A549 (cell line): ENCODE data around the gene SPSB4.

Source experiments
- PBX3 ChIP-seq: IDR thresholded peaks from 2 replicates; pipeline ENCODE4 v1.6.1; 2012
- SREBF2 ChIP-seq: fragments of 450-650 bp; IDR thresholded peaks from 2 replicates; pipeline ENCODE4 v1.6.1; 2014; ENCODE audit warnings: mild to moderate bottlenecking, moderate library complexity

DNA sequence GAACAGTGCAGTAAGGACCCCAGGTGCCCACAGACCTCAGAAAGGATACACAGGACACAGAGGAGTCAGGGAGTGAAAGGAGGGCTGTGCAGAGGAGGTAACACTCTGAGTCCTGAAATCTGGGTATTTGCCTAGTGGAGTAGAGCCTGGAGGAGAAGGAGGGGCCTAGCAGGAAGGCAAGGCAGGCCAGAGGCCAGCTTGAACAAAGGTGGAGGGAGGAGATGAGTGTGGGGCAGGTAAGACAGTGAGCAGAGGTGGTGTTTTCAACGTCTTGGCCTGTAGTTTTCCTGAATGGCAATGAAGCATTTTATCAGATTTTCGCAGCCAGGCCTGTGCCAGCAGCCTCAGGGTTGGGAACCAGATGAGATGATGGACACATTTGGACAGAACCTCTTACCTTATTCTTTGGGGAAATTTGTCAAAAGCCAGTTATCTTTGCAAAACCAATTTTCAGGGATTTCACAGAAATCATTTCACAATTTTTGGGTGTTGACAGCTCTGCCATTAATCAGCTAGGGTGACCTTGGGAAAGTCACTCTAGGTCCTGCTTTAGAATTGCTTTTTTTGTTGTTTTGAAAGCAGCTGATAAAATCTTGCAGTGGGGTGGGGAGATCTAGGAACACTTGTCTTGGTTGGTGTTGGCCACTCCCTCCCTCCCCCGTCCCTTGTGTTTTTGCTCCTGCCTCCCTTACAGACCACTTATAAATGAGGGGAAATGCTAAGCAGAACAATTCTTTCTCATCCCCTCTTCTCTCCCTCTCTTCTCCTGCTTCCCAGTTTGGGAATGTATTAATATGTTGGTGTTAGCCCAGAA is 38.4 kb downstream of the SPSB4 start:
- no peak for TF ChIP-seq SREBF2
- no peak for TF ChIP-seq PBX3
